Erythroblast (primary cell): ENCODE data around the gene PLCD1.

Source experiments
- GATA1 ChIP-seq: IDR thresholded peaks from 2 replicates; pipeline ENCODE4 v1.6.1; 2011; ENCODE audit warnings: low read depth, mild to moderate bottlenecking, control low read depth, low read length, moderate library complexity
- POLR2A ChIP-seq: IDR thresholded peaks from 2 replicates; pipeline ENCODE4 v1.6.1; 2011; ENCODE audit warnings: mild to moderate bottlenecking, low read length

DNA sequence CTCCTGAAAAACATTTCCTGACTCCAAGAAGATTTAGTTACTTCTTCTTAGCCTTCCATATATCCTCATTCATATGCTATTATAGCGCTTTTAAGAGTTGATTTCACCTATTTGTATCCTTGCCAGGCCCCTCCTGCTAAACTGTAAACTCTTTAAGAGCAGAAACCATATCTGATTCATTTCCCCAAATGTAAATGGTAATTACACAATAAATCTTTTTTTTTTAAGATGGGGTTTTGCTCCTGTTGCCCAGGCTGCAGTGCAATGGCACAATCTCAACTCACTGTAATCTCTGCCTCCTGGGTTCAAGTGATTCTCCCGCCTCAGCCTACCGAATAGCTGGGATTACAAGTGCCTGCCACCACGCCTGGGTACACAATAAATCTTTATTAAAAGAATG, 14.0 kb upstream of the PLCD1 start:
- TF ChIP-seq POLR2A (no peak), GATA1 (no peak)
